ENCODE results near the gene BTG3. TPM values are rescaled to one million over a fixed set of nuclear protein-coding genes. Genes with fewer than 3 reads are reported as not detected.

The BTG3 gene, protein sequence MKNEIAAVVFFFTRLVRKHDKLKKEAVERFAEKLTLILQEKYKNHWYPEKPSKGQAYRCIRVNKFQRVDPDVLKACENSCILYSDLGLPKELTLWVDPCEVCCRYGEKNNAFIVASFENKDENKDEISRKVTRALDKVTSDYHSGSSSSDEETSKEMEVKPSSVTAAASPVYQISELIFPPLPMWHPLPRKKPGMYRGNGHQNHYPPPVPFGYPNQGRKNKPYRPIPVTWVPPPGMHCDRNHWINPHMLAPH
- total RNA-seq: 10 to 100 TPM; 27.3 to 31.1 TPM

DNA sequence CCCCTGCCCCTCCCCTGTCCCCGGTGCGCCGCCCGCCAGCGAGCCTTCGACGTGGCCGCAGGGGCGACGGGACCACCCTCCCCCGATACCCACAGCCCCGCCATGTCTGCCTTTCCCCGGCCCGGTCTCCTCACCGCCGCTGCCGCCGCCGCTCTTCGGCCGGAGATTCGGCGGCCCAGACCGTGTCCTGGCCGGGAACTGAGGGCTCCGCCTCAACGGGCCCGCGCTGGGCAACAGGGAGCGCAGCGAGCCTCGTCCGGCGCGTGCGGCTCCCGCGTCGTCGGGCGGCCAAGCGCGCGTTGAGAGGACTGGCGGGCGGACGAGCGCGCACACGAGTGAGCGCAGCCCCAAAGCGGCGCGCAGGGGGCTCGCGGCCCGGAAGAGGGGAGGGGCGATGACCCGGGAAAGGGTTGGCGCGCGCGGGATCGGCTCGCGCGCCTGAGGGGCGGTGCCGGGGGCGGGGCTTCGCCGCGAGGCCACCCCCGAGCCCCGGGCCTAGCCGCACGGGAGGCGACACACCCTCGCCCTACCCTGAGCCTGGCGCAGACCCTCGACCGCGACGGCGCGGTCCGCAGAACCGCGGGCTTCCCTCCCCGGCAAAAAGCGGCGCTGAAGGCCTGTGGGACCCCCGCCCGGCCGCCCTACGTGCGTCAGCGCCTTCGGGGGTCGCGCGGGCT lies at the start of gene BTG3:
Gene BTG3 (minus strand): TSS at position 337 of the 677 bp plus-strand sequence. CDS start 3,757 bp downstream, outside the sequence.
- peaks cover 5% of the 10 kb centered on the region for H3K4me1 ChIP-seq
- intact Hi-C loops (cut with DNase I): no loop called here
- peak within 1 kb of the TSS; percentile 89 to 95 for H3K9ac ChIP-seq (ENCODE audit: low read depth in 2 of 2, low read length in 2 of 2)

DNA sequence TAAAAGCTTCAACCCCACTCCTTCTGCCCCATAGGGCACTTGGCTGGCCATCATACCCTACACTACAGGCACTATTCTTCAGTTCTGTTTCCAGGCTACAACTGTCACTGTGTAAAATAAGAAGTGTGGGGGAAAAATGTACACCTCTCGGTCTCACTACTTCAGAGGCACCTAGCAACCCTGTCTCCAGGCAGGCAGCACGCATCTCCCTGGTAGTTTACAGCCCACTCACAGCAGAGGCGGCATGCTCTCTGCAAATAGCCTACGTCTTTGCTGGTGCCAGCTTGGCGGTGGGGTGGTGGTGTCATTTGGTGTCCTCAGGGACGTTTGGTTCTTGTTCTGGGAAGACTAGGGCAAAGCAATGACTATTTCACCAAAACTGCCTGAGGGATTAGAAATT lies 48.2 kb upstream of the BTG3 start:
- Histone ChIP-seq H3K9me3 (no peaks in the 10 kb centered on the region), H3K27ac (no peak overlapping the region), H3K4me1 (no peaks in the 10 kb centered on the region), H3K36me3 (no peaks in the 10 kb centered on the region), H3K9ac (ENCODE audit: low read depth in 2 of 2, low read length in 2 of 2) (no peak overlapping the region), H3K4me3 (no peak overlapping the region), H3K27me3 (no peaks in the 10 kb centered on the region)
- TF ChIP-seq, protein P1, sequence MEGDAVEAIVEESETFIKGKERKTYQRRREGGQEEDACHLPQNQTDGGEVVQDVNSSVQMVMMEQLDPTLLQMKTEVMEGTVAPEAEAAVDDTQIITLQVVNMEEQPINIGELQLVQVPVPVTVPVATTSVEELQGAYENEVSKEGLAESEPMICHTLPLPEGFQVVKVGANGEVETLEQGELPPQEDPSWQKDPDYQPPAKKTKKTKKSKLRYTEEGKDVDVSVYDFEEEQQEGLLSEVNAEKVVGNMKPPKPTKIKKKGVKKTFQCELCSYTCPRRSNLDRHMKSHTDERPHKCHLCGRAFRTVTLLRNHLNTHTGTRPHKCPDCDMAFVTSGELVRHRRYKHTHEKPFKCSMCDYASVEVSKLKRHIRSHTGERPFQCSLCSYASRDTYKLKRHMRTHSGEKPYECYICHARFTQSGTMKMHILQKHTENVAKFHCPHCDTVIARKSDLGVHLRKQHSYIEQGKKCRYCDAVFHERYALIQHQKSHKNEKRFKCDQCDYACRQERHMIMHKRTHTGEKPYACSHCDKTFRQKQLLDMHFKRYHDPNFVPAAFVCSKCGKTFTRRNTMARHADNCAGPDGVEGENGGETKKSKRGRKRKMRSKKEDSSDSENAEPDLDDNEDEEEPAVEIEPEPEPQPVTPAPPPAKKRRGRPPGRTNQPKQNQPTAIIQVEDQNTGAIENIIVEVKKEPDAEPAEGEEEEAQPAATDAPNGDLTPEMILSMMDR (IDR thresholded peaks at IDR 0.05): no peak
- DNase-seq: no peak
- intact Hi-C loops (cut with DNase I): no loop called here

More for the DNA sequence above, at the start of gene BTG3:
- DNase-seq: peak; percentile 87
- Histone ChIP-seq H3K27ac (peak within 1 kb of the TSS; percentile 78), H3K36me3 (no peaks in the 10 kb centered on the region), H3K27me3 (no peaks in the 10 kb centered on the region), H3K4me3 (peak within 1 kb of the TSS; percentile 65), H3K9me3 (no peaks in the 10 kb centered on the region)
- TF ChIP-seq, protein P1 (IDR thresholded peaks at IDR 0.05): no peak

DNA sequence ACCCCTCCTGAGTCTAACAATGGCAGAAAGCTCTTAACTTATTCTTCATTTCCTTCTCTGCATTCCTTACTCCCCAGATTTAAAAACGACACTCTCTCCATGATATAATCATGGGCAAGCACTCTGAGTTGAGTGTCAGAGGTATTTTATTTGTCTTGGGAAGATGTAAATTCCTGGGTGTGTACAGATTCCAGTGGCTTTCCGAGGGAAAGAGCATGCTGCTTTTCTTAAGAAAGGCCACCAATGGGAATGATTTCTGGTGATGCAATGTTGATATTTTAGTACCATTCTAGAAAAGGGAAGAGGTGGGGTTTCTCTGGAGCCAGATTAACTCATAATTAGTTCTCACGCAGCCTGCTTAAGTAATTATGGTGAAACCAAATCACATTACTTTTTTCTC lies 47.8 kb upstream of the BTG3 start:
- H3K9me3 ChIP-seq: no peaks in the 10 kb centered on the region
- H3K4me1 ChIP-seq: no peaks in the 10 kb centered on the region
- no peak for DNase-seq
- H3K27ac ChIP-seq: no peak overlapping the region
- intact Hi-C loops (cut with DNase I): no loop called here
- no peak overlapping the region for H3K9ac ChIP-seq (ENCODE audit: low read depth in 2 of 2, low read length in 2 of 2)
- H3K27me3 ChIP-seq: no peaks in the 10 kb centered on the region
- H3K36me3 ChIP-seq: no peaks in the 10 kb centered on the region
- TF ChIP-seq, protein P1 (IDR thresholded peaks at IDR 0.05): no peak
- no peak overlapping the region for H3K4me3 ChIP-seq

DNA sequence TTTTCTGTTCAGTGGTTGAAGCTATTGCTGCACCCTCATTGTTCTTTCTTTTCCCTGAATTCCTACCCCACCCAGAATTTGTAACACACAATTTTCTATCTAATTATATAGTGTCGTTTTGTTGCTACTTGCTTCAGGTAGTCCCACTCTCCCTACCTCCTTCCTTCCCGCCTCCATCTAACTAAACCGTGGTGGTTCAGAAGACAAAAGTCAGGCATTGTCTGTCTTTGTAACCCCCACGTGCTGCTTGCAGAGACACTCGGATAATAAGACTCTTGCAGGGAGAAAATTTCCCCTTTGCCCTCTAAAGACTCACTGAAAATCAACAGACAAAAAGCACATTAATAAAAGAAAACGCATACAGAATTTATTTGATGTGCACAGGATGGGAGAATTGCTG lies 46.2 kb upstream of the BTG3 start:
- H3K4me3 ChIP-seq: no peak overlapping the region
- H3K9me3 ChIP-seq: no peaks in the 10 kb centered on the region
- TF ChIP-seq, protein P1 (IDR thresholded peaks at IDR 0.05): no peak
- H3K27me3 ChIP-seq: no peaks in the 10 kb centered on the region
- no peak overlapping the region for H3K9ac ChIP-seq (ENCODE audit: low read depth in 2 of 2, low read length in 2 of 2)
- no peaks in the 10 kb centered on the region for H3K4me1 ChIP-seq
- no peaks in the 10 kb centered on the region for H3K36me3 ChIP-seq
- no peak for DNase-seq
- intact Hi-C loops (cut with DNase I): no loop called here
- no peak overlapping the region for H3K27ac ChIP-seq

DNA sequence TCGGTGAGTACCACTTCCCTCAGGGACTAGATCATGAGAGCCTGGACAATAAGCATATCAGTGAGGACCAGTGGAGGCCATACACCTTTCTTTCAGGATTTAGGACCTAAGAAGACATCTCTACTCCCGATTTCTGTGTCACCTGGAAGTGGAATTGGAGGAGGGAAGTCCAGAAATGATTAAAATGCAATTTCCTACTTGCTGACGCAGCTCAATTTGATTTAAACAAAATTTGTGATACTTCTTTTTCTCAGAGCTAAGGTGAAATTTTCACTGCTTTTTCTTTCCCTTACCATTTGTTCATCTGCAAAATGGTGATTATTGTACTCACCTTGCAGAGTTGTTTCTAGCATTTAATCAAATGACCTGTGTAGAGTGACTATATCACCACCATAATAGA lies 38.8 kb upstream of the BTG3 start:
- Histone ChIP-seq H3K36me3 (no peaks in the 10 kb centered on the region), H3K27ac (no peak overlapping the region), H3K4me1 (no peaks in the 10 kb centered on the region), H3K4me3 (no peak overlapping the region), H3K9me3 (no peaks in the 10 kb centered on the region), H3K27me3 (no peaks in the 10 kb centered on the region), H3K9ac (ENCODE audit: low read depth in 2 of 2, low read length in 2 of 2) (no peak overlapping the region)
- DNase-seq: no peak
- intact Hi-C loops (cut with DNase I): no loop called here
- TF ChIP-seq, protein P1 (IDR thresholded peaks at IDR 0.05): no peak
